Fibroblast of skin of right quadriceps (primary cell): ENCODE data around the gene PRRT1.
"Not testable (repeated sequence)": the region's sequence is repeated elsewhere in the genome, so short reads cannot be mapped to it uniquely, and the experiment has no call there.

Source experiments
- DNase-seq: peaks from one replicate; pipeline ENCODE4 v3.0.0-alpha.2; 2013

The PRRT1 gene

DNA sequence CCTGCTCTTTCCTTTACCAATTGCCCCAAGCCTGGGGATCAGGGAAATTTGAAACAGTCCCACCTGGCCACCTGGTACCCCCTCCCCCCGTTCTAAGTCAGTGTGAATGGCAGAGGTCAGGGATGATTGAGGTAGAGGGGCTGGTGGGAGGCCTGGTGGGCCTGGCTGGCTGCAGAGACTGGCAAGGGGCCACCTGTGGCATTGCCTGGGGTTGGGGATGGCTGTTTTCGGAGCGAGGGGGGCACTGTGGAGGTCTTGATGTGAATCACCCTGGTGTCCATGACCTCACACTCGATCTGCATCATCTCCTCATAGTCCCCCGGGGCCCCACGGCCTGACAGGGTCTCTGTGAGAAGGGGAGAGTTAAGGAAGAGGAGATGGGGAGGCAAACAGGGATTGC, 36.1 kb downstream of the PRRT1 start:
- DNase-seq = no peak

DNA sequence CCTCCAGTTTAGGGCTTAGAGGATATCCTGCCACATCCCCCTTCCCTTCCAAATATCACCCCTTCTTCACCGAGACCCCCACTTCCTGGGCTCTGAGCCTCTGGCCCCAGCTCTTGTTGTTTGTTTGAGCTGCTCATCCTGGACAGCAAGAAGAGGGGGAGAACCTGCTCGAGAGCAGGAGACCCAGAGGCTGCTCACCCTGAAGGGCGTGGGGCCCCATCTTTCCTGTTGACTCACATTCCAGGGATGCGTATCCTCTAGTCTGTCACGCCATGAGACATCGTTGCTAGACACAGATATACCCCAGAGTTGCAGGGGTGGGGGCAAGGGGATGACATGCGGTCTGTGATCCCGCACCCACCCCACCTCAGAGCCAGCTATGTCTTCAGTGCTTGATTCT, 36.9 kb downstream of the PRRT1 start:
- peak; percentile 83 for DNase-seq

DNA sequence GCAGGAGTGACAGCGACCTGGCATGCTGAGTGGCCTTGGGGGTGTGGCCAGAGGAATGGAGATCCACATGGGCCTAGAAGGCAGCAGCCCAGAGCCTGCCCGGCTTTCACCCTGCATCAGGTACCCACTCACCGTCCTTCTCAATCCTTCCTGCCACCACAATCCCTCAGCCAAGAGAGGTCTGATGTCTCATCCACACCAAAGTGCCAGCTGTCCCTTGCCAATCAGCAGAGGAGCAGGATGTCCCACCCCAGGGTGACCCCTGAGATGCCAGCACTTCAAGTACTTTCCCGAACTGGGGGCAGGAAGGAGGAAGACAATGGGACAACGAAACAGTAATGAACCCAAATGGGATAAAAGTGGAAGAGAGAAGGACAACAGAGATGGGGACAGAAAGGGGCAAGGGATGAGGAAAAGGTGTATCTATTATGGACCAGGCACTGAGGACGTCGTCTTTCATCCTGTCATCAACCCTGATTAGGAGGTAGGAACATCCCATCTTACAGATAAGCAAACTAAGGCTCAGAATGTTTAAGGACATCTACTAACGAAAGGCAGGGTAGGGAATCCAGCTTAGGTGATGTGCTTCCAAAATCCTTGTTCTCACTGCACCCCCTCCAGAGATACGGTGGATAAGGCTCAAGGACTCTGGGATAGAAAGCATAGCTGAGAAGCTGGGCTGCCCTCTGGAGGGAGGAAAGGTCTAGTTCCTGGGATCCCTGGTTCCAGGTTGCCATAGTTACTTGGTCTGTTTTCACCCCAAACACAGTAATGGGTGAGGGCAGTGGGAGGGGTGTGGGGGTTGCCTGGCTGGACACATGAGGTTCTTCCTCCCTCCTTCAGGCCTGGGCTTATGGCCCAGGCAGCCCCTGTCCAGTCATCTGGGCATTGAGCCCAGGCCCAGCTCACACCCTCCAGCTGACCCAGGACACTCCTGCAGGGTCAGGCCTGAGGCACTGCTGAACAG, 38.1 kb downstream of the PRRT1 start:
- peak; percentile 78 for DNase-seq

DNA sequence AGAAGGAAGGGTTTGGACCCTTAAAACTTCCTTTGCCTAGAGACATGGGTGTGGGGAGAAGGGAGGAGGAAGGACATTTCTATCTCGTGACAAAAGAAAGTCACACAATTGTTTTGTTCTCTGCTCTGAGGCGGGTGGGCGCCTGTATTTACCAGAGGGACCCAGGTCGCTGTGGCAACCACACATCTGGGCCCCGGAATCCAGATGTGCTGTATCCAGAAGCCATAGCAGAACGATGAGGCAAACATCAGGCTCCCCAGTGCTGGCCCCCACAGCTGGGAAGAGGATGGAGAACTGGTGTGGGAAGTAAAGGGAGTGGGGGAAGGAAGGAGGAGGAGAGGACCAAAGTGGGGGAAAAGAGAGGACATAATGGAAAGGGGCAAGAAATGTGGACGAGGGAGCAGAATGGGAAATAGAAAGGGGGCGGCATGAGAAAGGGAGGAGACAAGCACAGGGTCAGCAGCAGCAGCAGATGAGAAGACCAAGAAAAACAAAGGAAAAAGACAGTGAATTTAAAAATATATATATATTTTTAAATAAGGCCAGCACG, 39.2 kb downstream of the PRRT1 start:
- DNase-seq = no peak

DNA sequence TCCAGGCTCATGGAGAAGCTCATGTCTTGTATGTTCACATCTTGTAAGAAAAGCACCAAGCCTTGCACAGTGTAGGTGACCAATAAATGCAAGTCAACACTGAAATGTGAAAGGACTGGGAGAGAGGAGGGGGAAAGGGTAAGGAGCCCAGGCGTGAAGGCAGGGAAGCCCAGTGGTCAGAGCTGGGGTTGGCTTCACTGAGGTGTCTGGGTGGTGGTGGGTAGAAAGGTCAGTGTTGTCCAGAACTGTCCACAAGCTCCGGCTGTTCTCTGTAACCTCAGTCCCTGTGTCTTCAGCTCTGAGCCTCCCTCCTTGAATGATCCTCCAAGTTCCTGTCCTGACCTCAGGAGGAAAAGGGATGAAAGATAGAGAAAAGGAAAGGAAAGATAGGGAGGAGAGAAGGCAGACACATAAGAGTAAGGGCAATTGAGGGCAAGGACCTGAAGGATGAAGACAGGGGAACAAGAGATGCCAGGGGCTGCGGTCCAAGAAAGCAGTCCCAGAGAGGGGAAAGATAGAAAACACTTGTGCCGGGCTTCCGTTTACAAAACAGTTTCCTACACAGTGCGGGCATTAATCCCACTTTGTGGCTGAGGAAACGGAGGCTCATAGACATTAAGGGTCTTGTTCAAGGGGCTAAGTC, 40.2 kb downstream of the PRRT1 start:
- no peak for DNase-seq

DNA sequence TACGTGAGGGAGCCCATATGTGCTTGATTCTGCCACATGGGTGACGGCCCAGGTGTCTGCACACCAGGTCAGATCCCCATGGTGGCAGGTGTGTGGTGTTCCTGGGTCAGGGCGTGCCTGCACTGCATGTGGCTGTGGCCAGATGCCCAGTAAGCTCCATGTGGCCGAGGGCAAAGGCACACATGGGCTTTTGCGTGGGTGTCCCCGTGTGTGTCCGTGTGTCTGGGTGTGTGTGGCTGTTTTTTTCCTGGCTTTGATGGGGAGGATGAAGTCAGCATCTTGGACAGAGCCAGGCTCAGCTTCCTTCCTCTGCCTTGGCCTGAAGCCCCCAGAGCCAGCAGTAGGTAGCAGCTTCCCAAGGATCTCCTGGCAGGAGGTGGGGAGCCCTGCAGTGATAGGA, 41.1 kb downstream of the PRRT1 start:
- no peak for DNase-seq

DNA sequence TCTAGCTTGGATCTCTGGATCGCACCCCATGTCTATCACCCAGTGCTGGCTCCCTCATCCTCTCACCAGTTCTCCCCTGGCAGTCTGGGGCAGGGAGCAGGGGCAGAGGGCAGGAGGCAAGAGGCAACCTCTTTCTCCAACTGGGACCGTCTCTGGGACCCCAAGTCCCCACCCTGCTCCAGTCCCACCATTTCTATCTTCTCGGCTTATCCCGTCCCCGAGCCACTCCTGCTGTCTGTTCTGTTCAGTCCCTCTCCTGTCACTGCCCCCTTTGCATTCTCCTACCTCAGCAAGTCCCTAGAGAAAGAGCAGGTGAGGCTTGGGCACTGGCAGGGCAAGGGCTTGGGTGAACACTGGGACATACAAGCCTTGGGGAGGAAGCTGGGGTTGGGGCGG, 42.0 kb downstream of the PRRT1 start:
- DNase-seq = no peak

DNA sequence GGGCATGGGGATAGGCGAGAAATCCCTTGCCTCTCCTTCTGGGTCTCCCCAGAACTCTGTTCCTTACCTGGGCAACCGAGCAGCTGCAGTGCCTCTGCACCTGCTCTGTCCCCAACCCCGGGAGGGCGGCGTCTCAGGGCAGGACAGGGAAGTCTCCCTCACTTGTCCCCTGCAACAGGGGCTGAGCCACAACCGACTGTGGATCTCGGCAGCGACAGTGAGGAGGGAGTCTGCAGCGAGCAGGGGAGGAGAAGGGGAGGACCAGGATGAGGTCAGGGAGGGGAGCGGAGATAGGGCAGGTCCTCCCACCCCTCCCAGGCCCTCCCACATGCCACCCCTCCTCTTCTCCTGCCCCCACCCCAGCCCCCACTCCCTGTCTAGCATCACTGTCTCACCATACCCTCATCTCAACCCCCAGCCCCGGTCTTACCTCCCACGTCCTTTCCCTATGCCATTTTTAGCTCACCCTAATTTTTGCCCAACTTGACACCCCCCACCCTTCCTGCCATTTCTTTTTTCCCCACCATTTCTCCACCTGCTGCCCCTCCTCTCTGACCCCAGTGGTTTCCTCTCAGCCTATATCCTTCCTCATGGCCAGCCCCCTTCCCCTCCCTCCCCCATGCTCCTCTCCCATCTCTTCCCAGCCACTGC, 42.5 kb downstream of the PRRT1 start, which contains the start of gene TNXB:
Gene TNXB, minus strand, starts transcription at position 225 of the 651 bp plus-strand sequence. CDS start 11,140 bp downstream, outside the sequence.
- DNase-seq = no peak

DNA sequence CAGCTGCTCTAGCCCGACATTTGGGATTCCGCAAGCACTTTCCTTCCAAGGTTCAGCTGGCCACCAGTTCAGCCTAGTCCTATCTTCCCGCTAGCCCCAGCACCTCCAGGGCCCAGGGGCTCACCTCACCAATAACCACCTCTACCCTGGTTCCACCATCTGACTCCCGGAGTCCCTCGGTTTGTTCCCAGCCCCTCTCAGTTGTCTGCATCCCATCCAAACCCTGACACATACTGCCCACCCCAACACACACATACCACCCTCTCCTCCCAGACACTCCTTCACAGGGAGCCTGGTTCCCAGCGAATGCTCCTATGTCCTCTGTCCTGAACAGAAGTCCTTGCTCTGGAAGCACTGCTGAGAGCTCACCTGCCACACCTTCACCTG, 43.0 kb downstream of the PRRT1 start:
- no peak for DNase-seq

DNA sequence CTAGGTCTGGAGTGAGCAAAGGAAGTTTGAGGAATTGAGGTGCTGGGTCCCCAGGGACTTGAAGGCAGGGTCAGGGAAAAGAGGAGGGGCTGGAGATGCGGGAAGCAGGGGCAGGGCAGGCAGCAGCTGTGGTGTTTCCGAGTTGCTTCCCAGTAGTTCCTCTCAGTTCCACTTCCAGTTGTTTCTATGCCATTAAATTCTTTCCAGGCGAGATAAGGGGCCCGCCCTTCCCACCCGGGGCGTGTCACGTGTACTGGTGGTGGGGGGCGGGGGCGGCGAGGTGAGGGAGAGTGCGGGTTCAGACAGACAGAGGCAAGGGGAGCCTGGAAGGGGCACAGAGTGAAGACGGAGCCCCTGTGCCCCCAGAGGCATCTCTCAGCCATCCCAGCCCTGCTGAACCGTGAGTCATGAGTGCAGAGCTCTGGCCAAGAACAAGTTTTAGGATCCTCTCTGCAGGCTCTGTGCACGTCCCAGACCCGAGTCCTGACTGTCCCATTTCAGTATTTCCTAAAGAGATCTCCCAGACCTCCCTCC, 43.6 kb downstream of the PRRT1 start:
- DNase-seq = peak; percentile 31

DNA sequence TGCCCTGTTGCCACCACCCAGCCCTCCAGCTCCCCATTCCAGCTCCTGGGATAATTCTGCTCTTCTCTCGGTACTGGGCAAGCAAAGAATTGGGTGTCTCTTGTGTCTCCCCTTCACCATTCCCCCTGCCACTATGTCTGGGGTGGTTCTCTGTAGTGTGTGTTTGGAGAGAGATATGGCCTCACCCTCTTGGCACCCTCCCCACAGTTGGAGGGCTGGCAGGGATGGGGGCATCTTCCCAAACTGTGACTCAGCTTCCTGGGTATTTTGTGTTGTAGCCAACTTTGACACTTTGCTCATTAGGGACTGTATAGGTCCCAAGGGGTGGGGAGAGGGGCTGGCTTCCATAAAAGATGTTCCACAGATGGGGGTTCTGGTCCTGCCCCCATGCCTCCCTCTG, 44.3 kb downstream of the PRRT1 start:
- DNase-seq = peak; percentile 39

DNA sequence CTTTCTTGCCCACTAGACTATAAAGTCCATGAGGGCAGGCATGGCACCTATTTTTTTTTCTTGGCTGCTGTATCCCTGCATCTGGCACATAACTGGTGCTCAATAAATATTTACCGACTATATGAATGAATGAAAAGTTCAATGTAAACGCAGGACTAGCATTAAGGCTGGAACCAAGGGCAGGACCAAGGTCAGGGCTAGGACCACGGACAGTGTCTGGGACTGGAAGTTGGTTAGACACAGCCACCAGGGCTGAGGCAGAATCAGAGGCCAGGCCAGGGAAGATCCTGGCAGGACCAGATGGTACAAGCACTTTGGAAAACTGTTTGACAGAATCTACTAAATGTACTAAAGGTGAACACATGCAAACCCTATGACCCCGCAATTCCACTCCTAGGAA, 46.3 kb downstream of the PRRT1 start:
- DNase-seq = no peak

DNA sequence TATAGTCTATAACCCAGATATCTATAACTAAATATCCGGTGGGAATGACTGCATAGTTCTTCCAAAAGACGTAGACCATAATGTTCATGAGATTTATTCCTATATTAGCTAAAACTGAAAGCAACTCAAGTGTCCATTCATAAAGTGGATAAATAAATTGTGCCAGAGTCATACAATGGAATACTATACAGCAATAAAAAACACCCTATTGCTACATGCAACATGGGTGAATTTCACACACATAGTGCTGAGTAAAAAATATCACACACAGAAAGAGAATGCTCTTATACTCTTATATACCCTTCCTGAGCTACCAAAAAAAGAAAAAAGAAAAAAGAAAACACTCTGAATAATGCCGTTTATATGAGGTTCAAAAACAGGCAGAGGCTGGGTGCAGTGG, 49.5 kb downstream of the PRRT1 start:
- DNase-seq = no peak

DNA sequence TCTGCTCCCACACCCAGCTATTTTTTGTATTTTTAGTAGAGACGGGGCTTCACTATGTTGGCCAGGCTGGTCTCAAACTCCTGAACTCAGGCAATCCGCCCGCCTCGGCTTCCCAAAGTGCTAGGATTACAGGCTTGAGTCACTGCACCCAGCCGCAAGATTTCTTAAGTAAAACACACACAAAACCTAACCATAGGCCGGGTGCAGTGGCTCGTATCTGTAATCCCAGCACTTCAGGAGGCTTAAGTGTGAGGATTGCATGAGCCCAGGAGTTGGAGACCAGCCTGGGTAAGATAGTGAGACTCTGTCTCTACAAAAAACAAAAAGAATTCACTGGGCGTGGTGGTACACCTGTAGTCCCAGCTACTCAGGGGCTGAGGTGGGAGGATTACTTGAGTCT, 51.5 kb downstream of the PRRT1 start:
- not testable (repeated sequence) for DNase-seq
